A549 (cell line): ENCODE results near the gene SYNJ1. TPM values are rescaled to one million over a fixed set of nuclear protein-coding genes. Genes with fewer than 3 reads are reported as not detected.
"Not testable (repeated sequence)": the region's sequence is repeated elsewhere in the genome, so short reads cannot be mapped to it uniquely, and the experiment has no call there.

Experiments
- ATAC-seq, 2 experiments: fragments of 200-7000 bp in 1 of 2; fragments of >200 bp in 1 of 2; cut with Nextera tagmentation in 1 of 2; cut with Tn5 transposase in 1 of 2; 3 replicates each; pipeline versions ENCODE4 v1.8.0 to v1.9.1; 2018 to 2020; ENCODE audit warnings: mild to moderate bottlenecking in 1 of 2, moderate library complexity in 1 of 2
- CTCF ChIA-PET: fragments of 300-600 bp; sonication (Branson Sonifier 250); formaldehyde crosslinking; extraction: SDS; loops from one replicate; lab custom pipeline; 2021; ENCODE audit warnings: antibody characterized with exemption, inconsistent platforms; lab: Yijun Ruan, JAX
- POLR2A ChIA-PET: fragments of 350-600 bp; formaldehyde crosslinking; extraction: SDS; loops from one replicate; lab custom pipeline; 2021; ENCODE audit warnings: antibody characterized with exemption, inconsistent platforms; lab: Yijun Ruan, JAX
- DNase-seq, 2 experiments: peaks; one replicate each; pipeline versions ENCODE4 v3.0.0 to v3.0.0-alpha.2; 2011 to 2016; ENCODE audit warnings: low read depth in 1 of 2, low spot score in 1 of 2
- FAIRE-seq: peaks from 2 replicates; lab custom pipeline; 2011; peaks lifted over from hg19 to GRCh38; lab: Jason Lieb, UNC
- H3K27ac ChIP-seq, 2 experiments: fragments of >200 bp; sonication (Bioruptor Twin); formaldehyde crosslinking; 3 replicates each; pipeline ENCODE4 v1.5.1; 2016 to 2017
- H3K4me1 ChIP-seq: fragments of >200 bp; sonication (Bioruptor Twin); formaldehyde crosslinking; 3 replicates; pipeline ENCODE4 v1.6.1; 2016
- H3K4me2 ChIP-seq: fragments of >200 bp; sonication (Bioruptor Twin); formaldehyde crosslinking; 3 replicates; pipeline ENCODE4 v1.6.1; 2016
- H3K4me3 ChIP-seq: fragments of >200 bp; sonication (Bioruptor Twin); formaldehyde crosslinking; 3 replicates; pipeline ENCODE4 v1.5.1; 2016
- H3K9me3 ChIP-seq: fragments of >200 bp; sonication (Bioruptor Twin); formaldehyde crosslinking; 3 replicates; pipeline ENCODE4 v1.6.1; 2016
- ATOH8 ChIP-seq: fragments of 250-450 bp; sonication (Bioruptor Pico); IDR thresholded peaks from 2 replicates; pipeline ENCODE4 v1.5.0; 2020; ENCODE audit warnings: low read depth, mild to moderate bottlenecking, moderate library complexity
- CHD2 ChIP-seq: fragments of 150-350 bp; IDR thresholded peaks from 2 replicates; pipeline ENCODE4 v1.6.1; 2014; ENCODE audit warnings: low read length; ENCODE audit not compliant: partially characterized antibody
- CHD4 ChIP-seq: fragments of 200-600 bp; sonication (generic); IDR thresholded peaks from 2 replicates; pipeline ENCODE4 v1.6.1; 2016; ENCODE audit warnings: antibody characterized with exemption, mild to moderate bottlenecking, borderline replicate concordance
- EHMT2 ChIP-seq: fragments of 200-600 bp; sonication (generic); IDR thresholded peaks from 2 replicates; pipeline ENCODE4 v1.6.1; 2016; ENCODE audit warnings: antibody characterized with exemption, low read depth, mild to moderate bottlenecking, moderate library complexity
- FOSL2 ChIP-seq, 2 experiments: fragments of 450-650 bp in 1 of 2; fragments of >200 bp in 1 of 2; sonication (Bioruptor Twin) in 1 of 2; formaldehyde crosslinking; IDR thresholded peaks; 2 replicates each; pipeline versions ENCODE4 v1.5.0 to v1.6.1; 2016 to 2020; ENCODE audit warnings: mild to moderate bottlenecking in 1 of 2, moderate library complexity in 1 of 2
- HES2 ChIP-seq: fragments of >200 bp; sonication (Bioruptor Twin); formaldehyde crosslinking; IDR thresholded peaks from 2 replicates; pipeline ENCODE4 v1.6.1; 2016
- HEYL ChIP-seq: fragments of 250-450 bp; sonication (Bioruptor Pico); IDR thresholded peaks from 2 replicates; pipeline ENCODE4 v1.8.0; 2021; ENCODE audit warnings: mild to moderate bottlenecking, moderate library complexity
- HOXA7 ChIP-seq: fragments of 250-450 bp; sonication (Bioruptor Pico); IDR thresholded peaks from 2 replicates; pipeline ENCODE4 v1.5.0; 2020; ENCODE audit warnings: mild to moderate bottlenecking, moderate library complexity
- HOXB5 ChIP-seq: fragments of 250-450 bp; sonication (Bioruptor Pico); IDR thresholded peaks from 2 replicates; pipeline ENCODE4 v1.5.0; 2020; ENCODE audit warnings: mild to moderate bottlenecking, moderate library complexity
- JUN ChIP-seq, 2 experiments: fragments of >200 bp; sonication (Bioruptor Twin); formaldehyde crosslinking; IDR thresholded peaks; 2 replicates in 1 of 2; 3 replicates in 1 of 2; pipeline ENCODE4 v1.6.1; 2016 to 2017
- KDM1A ChIP-seq: fragments of 200-600 bp; sonication (generic); IDR thresholded peaks from 2 replicates; pipeline ENCODE4 v1.6.1; 2016; ENCODE audit warnings: low read depth, mild to moderate bottlenecking
- MYC ChIP-seq: IDR thresholded peaks from 2 replicates; pipeline ENCODE4 v1.6.1; 2012; ENCODE audit warnings: mild to moderate bottlenecking, inconsistent platforms, low read length, improper control_type of control experiment, borderline replicate concordance
- NFE2L2 ChIP-seq: fragments of 150-350 bp; conservative IDR thresholded peaks from 2 replicates; pipeline ENCODE4 v1.6.1; 2014; ENCODE audit warnings: low read length
- NR3C1 ChIP-seq: fragments of >200 bp; sonication (Bioruptor Twin); formaldehyde crosslinking; IDR thresholded peaks from 3 replicates; pipeline ENCODE4 v1.6.1; 2017
- PBX3 ChIP-seq: IDR thresholded peaks from 2 replicates; pipeline ENCODE4 v1.6.1; 2012
- PHF8 ChIP-seq: fragments of 200-600 bp; sonication (generic); IDR thresholded peaks from 2 replicates; pipeline ENCODE4 v1.6.1; 2016; ENCODE audit warnings: low read depth, mild to moderate bottlenecking, antibody characterized with exemption, moderate library complexity, borderline replicate concordance
- POLR2A ChIP-seq: IDR thresholded peaks from 2 replicates; pipeline ENCODE4 v1.6.1; 2012; ENCODE audit warnings: mild to moderate bottlenecking, low read length
- RFX5 ChIP-seq: fragments of 450-650 bp; IDR thresholded peaks from 2 replicates; pipeline ENCODE4 v1.7.1; 2014; ENCODE audit warnings: antibody characterized with exemption, mild to moderate bottlenecking, moderate library complexity
- SMC3 ChIP-seq: fragments of >200 bp; sonication (Bioruptor Twin); formaldehyde crosslinking; IDR thresholded peaks from 3 replicates; pipeline ENCODE4 v1.6.1; 2018; ENCODE audit warnings: inconsistent platforms
- SREBF2 ChIP-seq: fragments of 450-650 bp; IDR thresholded peaks from 2 replicates; pipeline ENCODE4 v1.6.1; 2014; ENCODE audit warnings: mild to moderate bottlenecking, moderate library complexity
- ZNF302 ChIP-seq: fragments of 250-450 bp; sonication (Bioruptor Pico); IDR thresholded peaks from 2 replicates; pipeline ENCODE4 v1.9.0; 2021; ENCODE audit warnings: inconsistent platforms, mild to moderate bottlenecking, moderate library complexity
- WGBS: methylation state at CpG from one replicate; pipeline ENCODE4 v1.1.6; 2017; ENCODE audit errors: missing lambda C conversion rate; 5-methylcytosine and 5-hydroxymethylcytosine counted together
- polyA plus RNA-seq, 4 experiments: library from polyadenylated mRNA; depleted of rRNA in 3 of 4; stranded (reverse); fragments of >200 nt; fragmentation: RNase III in 1 of 4; extraction: RNeasy Plus Mini Kit Qiagen cat#74134 plus additional on column Dnase treatment in 1 of 4; gene quantifications; 2 replicates in 3 of 4; 3 replicates in 1 of 4; pipeline ENCODE4 v1.2.3, GENCODE V29; 2011 to 2017
- TF ChIP-seq, protein P1 (sequence below): fragments of >200 bp; sonication (Bioruptor Twin); formaldehyde crosslinking; IDR thresholded peaks from 3 replicates; pipeline ENCODE4 v1.5.1; 2016
- TF ChIP-seq, protein P2 (sequence below): fragments of 450-650 bp; IDR thresholded peaks from 2 replicates; pipeline ENCODE4 v1.6.1; 2014; ENCODE audit warnings: antibody characterized with exemption

The SYNJ1 gene
- polyA plus RNA-seq, 2 of the 4 experiments (the other 2 are of a cell fraction) = 2.3 to 3.8 TPM

DNA sequence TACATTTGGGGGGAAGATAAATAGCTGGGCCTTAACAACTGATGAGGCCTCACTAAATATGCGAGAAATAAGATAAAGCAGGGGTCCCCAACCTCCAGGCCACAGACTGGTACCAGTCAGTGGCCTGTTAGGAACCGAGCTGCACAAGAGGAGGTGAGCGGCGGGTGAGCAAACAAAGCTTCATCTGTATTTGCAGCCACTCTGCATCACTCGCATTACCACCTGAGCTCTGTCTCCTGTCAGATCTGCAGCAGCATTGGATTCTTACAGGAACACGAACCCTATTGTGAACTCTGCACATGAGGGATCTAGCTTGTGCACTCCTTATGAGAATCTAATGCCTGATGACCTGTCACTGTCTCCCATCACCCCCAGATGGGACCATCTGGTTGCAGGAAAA is 48.9 kb upstream of the SYNJ1 start (continued):
- TF ChIP-seq KDM1A (no peak), NFE2L2 (no peak), CHD2 (no peak), HOXA7 (CRISPR knock-in tag) (no peak), ZNF302 (CRISPR knock-in tag) (no peak), NR3C1 (no peak), RFX5 (no peak), SMC3 (no peak), CHD4 (no peak)

DNA sequence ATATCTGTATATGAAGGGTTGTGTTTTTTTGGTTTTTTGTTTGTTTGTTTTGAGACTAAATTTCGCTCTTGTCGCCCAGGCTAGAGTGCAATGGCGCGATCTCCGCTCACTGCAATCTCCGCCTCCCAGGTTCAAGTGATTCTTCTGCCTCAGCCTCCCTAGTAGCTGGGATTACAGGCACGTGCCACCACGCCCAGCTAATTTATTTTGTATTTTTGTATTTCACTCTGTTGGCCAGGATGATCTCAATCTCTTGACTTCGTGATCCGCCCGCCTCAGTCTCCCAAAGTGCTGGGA is 45.2 kb upstream of the SYNJ1 start:
- FAIRE-seq, ATAC-seq, POLR2A ChIA-PET, H3K27ac ChIP-seq, DNase-seq, H3K9me3 ChIP-seq: not testable (repeated sequence)
- WGBS = 96% methylated on average over 11 of the region's 11 CpGs
- H3K4me1 ChIP-seq = peaks cover 11% of the 10 kb centered on the region; the same call in 2 of the 3 replicates
- H3K4me3 ChIP-seq = peak overlapping the region; percentile 51
- H3K4me2 ChIP-seq = peak overlapping the region; percentile 72
- CTCF ChIA-PET = interaction anchor here (0.9 to 2.9 kb wide), 3 partner anchors 8 to 53 kb away, joined by 4 to 9 read pairs (median 8); no protein-coding TSS in a partner anchor

DNA sequence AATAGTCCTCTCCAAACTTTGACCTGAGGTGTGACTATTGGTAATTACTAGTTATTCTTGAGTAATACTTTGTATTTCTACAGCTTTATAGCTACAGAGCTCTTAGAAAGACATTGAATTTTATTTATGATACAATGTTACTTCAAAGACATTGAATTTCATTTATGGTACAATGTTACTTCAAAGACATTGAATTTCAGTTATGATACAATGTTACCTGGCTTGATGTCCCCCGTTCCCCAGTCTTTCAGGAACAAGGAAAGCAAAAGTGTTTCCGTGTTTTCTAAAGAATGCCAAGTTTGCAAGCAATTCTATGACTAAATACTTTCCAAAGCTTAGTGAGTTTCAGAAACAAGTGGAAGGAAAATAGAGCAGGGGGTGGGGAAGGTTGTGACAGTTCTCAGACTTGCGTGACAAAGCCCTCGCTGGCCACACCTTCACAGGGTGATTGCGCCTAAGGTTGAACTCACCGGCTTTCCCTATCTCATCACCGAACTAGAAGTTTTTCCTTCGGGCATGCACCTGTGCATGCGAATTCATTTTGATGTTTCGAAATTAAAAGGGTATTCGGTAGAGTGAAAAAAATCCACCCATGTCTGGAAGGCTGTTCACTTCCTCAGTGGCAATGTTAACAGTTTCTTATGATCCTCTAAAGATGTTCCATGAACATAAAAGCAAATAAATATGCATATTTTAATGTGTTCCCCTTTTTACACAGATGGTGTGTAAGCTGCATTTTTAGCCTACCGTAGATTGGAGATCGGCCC is 44.7 kb upstream of the SYNJ1 start:
- peak overlapping the region; percentile 72 for H3K4me2 ChIP-seq
- H3K9me3 ChIP-seq = no peaks in the 10 kb centered on the region
- FAIRE-seq (no peak), ATAC-seq (no peak), DNase-seq (peak in 1 of 2 experiments; percentile 19)
- peak; percentile 34; the same call in 1 of the 2 replicates for TF ChIP-seq PHF8
- TF ChIP-seq HOXB5 (CRISPR knock-in tag) = no peak
- ChIA-PET CTCF (interaction anchor here (0.9 to 2.9 kb wide), 4 partner anchors 9 to 54 kb away, joined by 4 to 10 read pairs (median 8); no protein-coding TSS in a partner anchor), POLR2A (no interaction called here)
- H3K27ac ChIP-seq = peak overlapping the region; percentile 61 to 77
- H3K4me1 ChIP-seq = peaks cover 11% of the 10 kb centered on the region; the same call in 2 of the 3 replicates
- H3K4me3 ChIP-seq = peak overlapping the region; percentile 51
- WGBS = 31% methylated on average over 13 of the region's 13 CpGs

- CTCF ChIA-PET = interaction anchor here (0.6 to 2.9 kb wide), 21 partner anchors 9 to 678 kb away, joined by 3 to 10 read pairs (median 5); no protein-coding TSS in a partner anchor
- Histone ChIP-seq H3K4me3 (peak overlapping the region; percentile 91), H3K9me3 (no peaks in the 10 kb centered on the region), H3K4me2 (peak overlapping the region; percentile 81), H3K4me1 (peaks cover 11% of the 10 kb centered on the region; the same call in 2 of the 3 replicates), H3K27ac (peak overlapping the region; percentile 93 to 99)
- FAIRE-seq (no peak), ATAC-seq (peak; percentile 72 to 82), DNase-seq (peak; percentile 20 to 46)
- TF ChIP-seq ATOH8 (CRISPR knock-in tag) (no peak), HEYL (CRISPR knock-in tag) (no peak), NFE2L2 (no peak), JUN (IDR thresholded peaks at IDR 0.05) (no peak), FOSL2 (IDR thresholded peaks at IDR 0.05) (no peak), FOSL2 (CRISPR knock-in tag; IDR thresholded peaks at IDR 0.05) (no peak), SREBF2 (no peak), HES2 (no peak), EHMT2 (no peak), NR3C1 (no peak), CHD2 (no peak), POLR2A (no peak), MYC (no peak), PBX3 (no peak)
- TF ChIP-seq, protein P1, sequence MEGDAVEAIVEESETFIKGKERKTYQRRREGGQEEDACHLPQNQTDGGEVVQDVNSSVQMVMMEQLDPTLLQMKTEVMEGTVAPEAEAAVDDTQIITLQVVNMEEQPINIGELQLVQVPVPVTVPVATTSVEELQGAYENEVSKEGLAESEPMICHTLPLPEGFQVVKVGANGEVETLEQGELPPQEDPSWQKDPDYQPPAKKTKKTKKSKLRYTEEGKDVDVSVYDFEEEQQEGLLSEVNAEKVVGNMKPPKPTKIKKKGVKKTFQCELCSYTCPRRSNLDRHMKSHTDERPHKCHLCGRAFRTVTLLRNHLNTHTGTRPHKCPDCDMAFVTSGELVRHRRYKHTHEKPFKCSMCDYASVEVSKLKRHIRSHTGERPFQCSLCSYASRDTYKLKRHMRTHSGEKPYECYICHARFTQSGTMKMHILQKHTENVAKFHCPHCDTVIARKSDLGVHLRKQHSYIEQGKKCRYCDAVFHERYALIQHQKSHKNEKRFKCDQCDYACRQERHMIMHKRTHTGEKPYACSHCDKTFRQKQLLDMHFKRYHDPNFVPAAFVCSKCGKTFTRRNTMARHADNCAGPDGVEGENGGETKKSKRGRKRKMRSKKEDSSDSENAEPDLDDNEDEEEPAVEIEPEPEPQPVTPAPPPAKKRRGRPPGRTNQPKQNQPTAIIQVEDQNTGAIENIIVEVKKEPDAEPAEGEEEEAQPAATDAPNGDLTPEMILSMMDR = no peak
- TF ChIP-seq, protein P2, sequence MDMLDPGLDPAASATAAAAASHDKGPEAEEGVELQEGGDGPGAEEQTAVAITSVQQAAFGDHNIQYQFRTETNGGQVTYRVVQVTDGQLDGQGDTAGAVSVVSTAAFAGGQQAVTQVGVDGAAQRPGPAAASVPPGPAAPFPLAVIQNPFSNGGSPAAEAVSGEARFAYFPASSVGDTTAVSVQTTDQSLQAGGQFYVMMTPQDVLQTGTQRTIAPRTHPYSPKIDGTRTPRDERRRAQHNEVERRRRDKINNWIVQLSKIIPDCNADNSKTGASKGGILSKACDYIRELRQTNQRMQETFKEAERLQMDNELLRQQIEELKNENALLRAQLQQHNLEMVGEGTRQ = no peak
- 3% methylated on average over 17 of the region's 56 CpGs for WGBS
- POLR2A ChIA-PET = interaction anchor here (0.5 to 1.4 kb wide), 6 partner anchors 10 to 657 kb away, joined by 3 to 5 read pairs (median 4); no protein-coding TSS in a partner anchor
Measured at GRCh38 chr21:32770871-32771523, 43.2 kb upstream of the SYNJ1 start.
